Thyroid gland (tissue), 4 donors: ENCODE results near the gene NUAK2. TPM values are rescaled to one million over a fixed set of nuclear protein-coding genes. Genes with fewer than 3 reads are reported as not detected.
A peak's percentile ranks its signal among the peaks of the same experiment; 100 is the strongest.

Source experiments
- DNase-seq, 2 donors: peaks; one replicate each; pipeline ENCODE4 v3.0.0-alpha.2; 2019
- H3K27ac ChIP-seq, 3 donors: fragments of 200-600 bp; sonication (generic); 1 replicate in 2 of 3; 2 replicates in 1 of 3; pipeline ENCODE4 v1.5.1; 2016 to 2019; ENCODE audit warnings: mild to moderate bottlenecking in 1 of 3, moderate library complexity in 1 of 3
- H3K27me3 ChIP-seq: fragments of 200-600 bp; sonication (generic); one replicate; pipeline ENCODE4 v1.5.1; 2019
- H3K36me3 ChIP-seq, 2 donors: fragments of 200-600 bp; sonication (generic); one replicate each; pipeline ENCODE4 v1.5.1; 2016 to 2019
- H3K4me1 ChIP-seq, 2 donors: fragments of 200-600 bp; sonication (generic); one replicate each; pipeline ENCODE4 v1.5.1; 2017 to 2019
- H3K4me3 ChIP-seq, 3 donors: fragments of 200-600 bp; sonication (generic); replicated peaks in 1 of 3; 1 replicate in 2 of 3; 2 replicates in 1 of 3; pipeline ENCODE4 v1.5.1; 2016; ENCODE audit warnings: mild to moderate bottlenecking in 1 of 3
- H3K9me3 ChIP-seq: fragments of 200-600 bp; sonication (generic); one replicate; pipeline ENCODE4 v1.5.1; 2017
- CTCF ChIP-seq, 6 experiments: fragments of 200-600 bp in 3 of 6; fragments of 450-650 bp in 3 of 6; sonication (generic) in 3 of 6; IDR thresholded peaks; one replicate each; pipeline ENCODE4 v1.5.1; 2016 to 2019; ENCODE audit warnings: antibody characterized with exemption in 6 of 6, mild to moderate bottlenecking in 2 of 6, inconsistent platforms in 1 of 6, moderate library complexity in 1 of 6
- POLR2A ChIP-seq, 2 donors: fragments of 450-650 bp; IDR thresholded peaks; one replicate each; pipeline ENCODE4 v1.6.1; 2017; ENCODE audit warnings: antibody characterized with exemption in 2 of 2, mild to moderate bottlenecking in 2 of 2, moderate library complexity in 1 of 2
- WGBS, 2 donors: methylation state at CpG; one replicate each; pipeline ENCODE4 v1.1.5; 2017; 5-methylcytosine and 5-hydroxymethylcytosine counted together
- intact Hi-C: fragments of 100-400 bp; cut with DNase I; formaldehyde crosslinking; loops from one replicate; pipeline ENCODE4 v1.15.1; 2023
- total RNA-seq, 4 donors: library from RNA; depleted of rRNA; stranded (reverse); fragments of >200 nt; gene quantifications; one replicate each; pipeline ENCODE4 v1.2.3, GENCODE V29; 2016

The NUAK2 gene
- total RNA-seq, 4 donors from 2014 or later, result 16.8 to 41.0 (median 26.8) TPM

- intact Hi-C loops, result loop anchor here (2.0 kb wide), 1 partner anchor 49 kb away; no protein-coding TSS in a partner anchor
- H3K27me3 ChIP-seq, result no peaks in the 10 kb centered on the region
- DNase-seq, result peak; percentile 91 to 93
- H3K27ac ChIP-seq, result peak overlapping the region; percentile 81 to 92 (median 90)
- TF ChIP-seq CTCF (IDR thresholded peaks at IDR 0.05) (peak; percentile 90 to 99 (median 98)), POLR2A (IDR thresholded peaks at IDR 0.05) (no peak)
- H3K4me1 ChIP-seq, result peaks cover 35 to 48% of the 10 kb centered on the region in 2 donors
- no peaks in the 10 kb centered on the region for H3K9me3 ChIP-seq
- H3K36me3 ChIP-seq, result no peaks in the 10 kb centered on the region
- H3K4me3 ChIP-seq, result no peak overlapping the region
- 15% methylated on average over 3 of the region's 7 CpGs; no CpG with 5 or more reads in 1 of the 2 donors for WGBS, 2 donors
Observed at GRCh38 chr1:205273551-205273982, 48.0 kb downstream of the NUAK2 start.

- no peaks in the 10 kb centered on the region for H3K36me3 ChIP-seq
Observed at GRCh38 chr1:205272536-205272935, 49.0 kb downstream of the NUAK2 start.

GRCh38 chr1:205271745-205272144, 49.8 kb downstream of the NUAK2 start:
- TF ChIP-seq POLR2A (IDR thresholded peaks at IDR 0.05) (no peak), CTCF (IDR thresholded peaks at IDR 0.05) (no peak)
- no peaks in the 10 kb centered on the region for H3K36me3 ChIP-seq
- H3K4me1 ChIP-seq, result peaks cover 31 to 39% of the 10 kb centered on the region in 2 donors
- H3K4me3 ChIP-seq, result no peak overlapping the region
- WGBS, 2 donors, result 93 to 99% methylated on average over 11 to 18 of the region's 18 CpGs
- no peak for DNase-seq
- no peaks in the 10 kb centered on the region for H3K27me3 ChIP-seq
- no peak overlapping the region for H3K27ac ChIP-seq
- intact Hi-C loops, result loop anchor here (2.0 kb wide), 1 partner anchor 51 kb away; no protein-coding TSS in a partner anchor
- no peaks in the 10 kb centered on the region for H3K9me3 ChIP-seq

More at GRCh38 chr1:205272536-205272935, 49.0 kb downstream of the NUAK2 start:
- Histone ChIP-seq H3K4me1 (peaks cover 35 to 45% of the 10 kb centered on the region in 2 donors), H3K27me3 (no peaks in the 10 kb centered on the region), H3K27ac (no peak overlapping the region), H3K4me3 (no peak overlapping the region), H3K9me3 (no peaks in the 10 kb centered on the region)
- 89% methylated on average over 3 of the region's 3 CpGs for WGBS, 2 donors
- DNase-seq, result no peak
- TF ChIP-seq POLR2A (IDR thresholded peaks at IDR 0.05) (no peak), CTCF (IDR thresholded peaks at IDR 0.05) (no peak)
- intact Hi-C loops, result loop anchor here (2.0 kb wide), 1 partner anchor 50 kb away; no protein-coding TSS in a partner anchor

GRCh38 chr1:205271277-205271676, 50.3 kb downstream of the NUAK2 start:
- H3K27me3 ChIP-seq, result no peaks in the 10 kb centered on the region
- H3K4me1 ChIP-seq, result peaks cover 27 to 35% of the 10 kb centered on the region in 2 donors
- 77 to 93% methylated on average over 8 of the region's 8 CpGs for WGBS, 2 donors
- no peak for DNase-seq
- H3K27ac ChIP-seq, result no peak overlapping the region
- intact Hi-C loops, result no loop called here
- no peak for TF ChIP-seq POLR2A (IDR thresholded peaks at IDR 0.05)
- no peak for TF ChIP-seq CTCF (IDR thresholded peaks at IDR 0.05)
- no peaks in the 10 kb centered on the region for H3K9me3 ChIP-seq
- no peak overlapping the region for H3K4me3 ChIP-seq
- no peaks in the 10 kb centered on the region for H3K36me3 ChIP-seq

- H3K36me3 ChIP-seq, result no peaks in the 10 kb centered on the region
- no peak overlapping the region for H3K4me3 ChIP-seq
- H3K27ac ChIP-seq, result no peak overlapping the region
- H3K4me1 ChIP-seq, result peaks cover 22 to 29% of the 10 kb centered on the region in 2 donors
- H3K27me3 ChIP-seq, result no peaks in the 10 kb centered on the region
- intact Hi-C loops, result no loop called here
- H3K9me3 ChIP-seq, result no peaks in the 10 kb centered on the region
- TF ChIP-seq CTCF (IDR thresholded peaks at IDR 0.05) (no peak), POLR2A (IDR thresholded peaks at IDR 0.05) (no peak)
- 71 to 76% methylated on average over 8 of the region's 8 CpGs for WGBS, 2 donors
- DNase-seq, result no peak
Observed at GRCh38 chr1:205270764-205271163, 50.8 kb downstream of the NUAK2 start.
